Measurements from ENCODE around the gene USP24. TPM values are rescaled to one million over a fixed set of nuclear protein-coding genes. Genes with fewer than 3 reads are reported as not detected.
"Not testable (repeated sequence)": the region's sequence is repeated elsewhere in the genome, so short reads cannot be mapped to it uniquely, and the experiment has no call there.

The USP24 gene
- total RNA-seq, 1 donor from 2014 or later: 35.8 TPM

DNA sequence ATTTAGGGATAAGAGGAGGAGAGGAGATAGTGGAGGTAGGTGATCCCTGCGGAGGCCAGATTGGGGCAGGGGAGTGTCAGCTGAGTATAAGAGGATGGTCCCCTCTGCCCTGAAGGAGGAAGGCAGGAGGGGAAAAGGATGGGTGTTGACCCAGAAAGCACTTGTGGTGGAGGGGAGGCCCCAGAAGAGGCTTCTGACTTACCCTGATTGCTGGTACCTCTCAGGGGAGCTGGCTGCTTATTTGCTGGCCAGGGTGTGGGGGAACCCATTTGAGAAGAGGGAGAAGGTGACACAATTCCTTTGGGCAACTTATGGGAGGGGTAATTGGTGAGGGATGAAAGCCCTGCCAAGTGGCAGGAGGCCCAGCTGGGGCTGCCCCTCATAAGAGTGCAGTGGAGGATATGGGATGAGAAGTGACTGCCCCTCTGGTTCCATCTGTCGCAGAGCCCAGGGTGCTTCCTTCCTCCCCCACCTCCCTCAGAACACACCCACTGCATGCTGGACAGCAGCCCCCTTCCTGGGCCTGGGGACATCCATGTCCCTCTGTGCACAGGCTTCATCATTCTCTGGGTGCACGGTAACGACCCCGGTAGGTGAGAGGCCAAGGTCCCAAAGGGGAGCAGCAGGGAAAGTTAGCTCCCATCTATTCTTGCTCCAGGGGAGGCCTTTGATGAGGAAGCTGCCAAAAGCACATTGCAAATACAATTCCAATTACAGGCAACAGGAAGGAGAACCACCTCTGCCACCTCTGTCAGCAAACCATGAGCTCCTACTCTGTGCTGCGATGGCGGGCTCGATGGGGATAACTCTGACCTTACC, 177.2 kb downstream of the USP24 start:
- TF ChIP-seq, protein P1, sequence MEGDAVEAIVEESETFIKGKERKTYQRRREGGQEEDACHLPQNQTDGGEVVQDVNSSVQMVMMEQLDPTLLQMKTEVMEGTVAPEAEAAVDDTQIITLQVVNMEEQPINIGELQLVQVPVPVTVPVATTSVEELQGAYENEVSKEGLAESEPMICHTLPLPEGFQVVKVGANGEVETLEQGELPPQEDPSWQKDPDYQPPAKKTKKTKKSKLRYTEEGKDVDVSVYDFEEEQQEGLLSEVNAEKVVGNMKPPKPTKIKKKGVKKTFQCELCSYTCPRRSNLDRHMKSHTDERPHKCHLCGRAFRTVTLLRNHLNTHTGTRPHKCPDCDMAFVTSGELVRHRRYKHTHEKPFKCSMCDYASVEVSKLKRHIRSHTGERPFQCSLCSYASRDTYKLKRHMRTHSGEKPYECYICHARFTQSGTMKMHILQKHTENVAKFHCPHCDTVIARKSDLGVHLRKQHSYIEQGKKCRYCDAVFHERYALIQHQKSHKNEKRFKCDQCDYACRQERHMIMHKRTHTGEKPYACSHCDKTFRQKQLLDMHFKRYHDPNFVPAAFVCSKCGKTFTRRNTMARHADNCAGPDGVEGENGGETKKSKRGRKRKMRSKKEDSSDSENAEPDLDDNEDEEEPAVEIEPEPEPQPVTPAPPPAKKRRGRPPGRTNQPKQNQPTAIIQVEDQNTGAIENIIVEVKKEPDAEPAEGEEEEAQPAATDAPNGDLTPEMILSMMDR (IDR thresholded peaks at IDR 0.05): no peak
- no peak for TF ChIP-seq POLR2A (IDR thresholded peaks at IDR 0.05)
- no peak for TF ChIP-seq POLR2AphosphoS5 (IDR thresholded peaks at IDR 0.05; ENCODE audit: insufficient read depth in 1 of 2, low read depth in 1 of 2)
- Histone ChIP-seq H3K4me1 (peaks cover 20% of the 10 kb centered on the region), H3K27ac (no peak overlapping the region), H3K27me3 (no peaks in the 10 kb centered on the region), H3K36me3 (no peaks in the 10 kb centered on the region), H3K9me3 (no peaks in the 10 kb centered on the region), H3K4me3 (no peak overlapping the region)
- intact Hi-C loops (cut with DNase I): no loop called here
- no peak for DNase-seq (ENCODE audit: extremely low spot score in 2 of 2)

DNA sequence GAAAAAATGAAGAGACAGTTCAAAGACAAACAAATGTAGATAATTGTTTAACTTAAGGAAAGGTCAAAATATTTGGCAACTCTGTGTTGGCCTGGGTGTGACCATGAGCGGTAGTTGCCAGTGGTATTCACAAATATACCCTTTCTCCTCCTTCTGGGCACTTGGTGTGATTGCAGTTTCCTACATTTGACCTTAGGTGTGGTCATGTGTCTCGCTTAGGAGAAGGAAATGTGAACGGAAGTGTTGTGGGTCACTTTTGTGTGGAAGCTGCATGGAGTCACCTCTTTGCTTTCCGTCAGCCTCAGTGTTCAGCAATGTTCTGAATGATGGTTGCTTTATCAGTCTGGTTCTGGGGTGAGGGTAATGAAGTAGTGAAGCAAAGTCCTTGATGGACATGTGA, 179.3 kb downstream of the USP24 start:
- no peak overlapping the region for H3K27ac ChIP-seq
- H3K36me3 ChIP-seq: no peaks in the 10 kb centered on the region
- no peaks in the 10 kb centered on the region for H3K27me3 ChIP-seq
- intact Hi-C loops (cut with DNase I): no loop called here
- H3K9me3 ChIP-seq: no peaks in the 10 kb centered on the region
- no peak overlapping the region for H3K4me3 ChIP-seq
- DNase-seq (ENCODE audit: extremely low spot score in 2 of 2): no peak
- TF ChIP-seq, protein P1 (IDR thresholded peaks at IDR 0.05): no peak
- TF ChIP-seq POLR2AphosphoS5 (IDR thresholded peaks at IDR 0.05; ENCODE audit: insufficient read depth in 1 of 2, low read depth in 1 of 2) (no peak), POLR2A (IDR thresholded peaks at IDR 0.05) (no peak)
- H3K4me1 ChIP-seq: peaks cover 18% of the 10 kb centered on the region

DNA sequence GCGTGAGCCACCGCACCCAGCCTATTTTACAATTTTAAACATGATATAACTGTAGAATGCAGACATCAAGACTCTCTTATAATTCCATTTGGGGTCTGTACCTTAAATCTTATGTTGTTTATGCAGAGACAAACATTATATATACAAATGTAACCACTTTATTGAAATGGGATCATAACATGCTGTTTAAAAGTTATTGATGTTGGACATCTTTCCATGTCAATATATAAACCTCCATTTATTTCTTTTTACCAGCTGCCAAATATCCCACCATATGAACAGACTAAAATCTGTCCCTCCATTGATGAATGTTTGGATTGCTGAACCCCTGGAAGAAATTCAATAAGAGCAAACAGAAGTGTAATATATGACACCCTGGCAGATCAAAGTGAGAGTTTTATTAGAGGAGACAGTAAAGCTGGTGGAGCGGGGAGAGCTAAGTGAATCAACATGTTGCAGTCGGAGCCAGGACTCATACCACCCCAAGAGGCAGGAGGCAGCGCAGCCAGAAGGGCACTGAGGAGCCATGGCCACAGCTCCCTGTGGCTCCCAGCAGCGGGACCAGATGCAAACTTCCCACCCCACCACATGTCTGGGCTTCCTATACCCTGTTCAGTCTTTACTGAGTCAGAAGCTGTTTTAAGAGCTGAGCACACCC, 180.6 kb downstream of the USP24 start:
- intact Hi-C loops (cut with DNase I): no loop called here
- no peaks in the 10 kb centered on the region for H3K27me3 ChIP-seq

DNA sequence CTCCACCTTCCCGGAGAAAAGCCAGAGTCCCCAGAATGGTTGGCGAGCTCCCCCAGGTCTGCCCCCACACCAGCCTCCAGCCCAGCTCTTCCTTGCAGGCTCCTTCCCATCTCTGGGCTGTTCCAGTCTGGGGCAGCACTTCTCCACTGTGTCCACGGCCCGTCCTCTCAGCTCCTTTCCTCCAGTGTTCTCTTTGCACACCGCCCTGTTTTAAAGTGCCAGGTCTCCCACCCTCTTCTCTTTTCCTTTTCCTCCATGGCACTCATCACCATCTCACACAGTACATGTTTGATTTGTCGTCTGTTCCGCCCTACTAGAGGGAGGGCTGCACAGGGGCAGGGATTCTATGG, 181.9 kb downstream of the USP24 start:
- no peak overlapping the region for H3K4me3 ChIP-seq
- H3K9me3 ChIP-seq: no peaks in the 10 kb centered on the region
- TF ChIP-seq POLR2A (IDR thresholded peaks at IDR 0.05) (no peak), POLR2AphosphoS5 (IDR thresholded peaks at IDR 0.05; ENCODE audit: insufficient read depth in 1 of 2, low read depth in 1 of 2) (no peak)
- TF ChIP-seq, protein P1 (IDR thresholded peaks at IDR 0.05): no peak
- H3K27ac ChIP-seq: no peak overlapping the region
- intact Hi-C loops (cut with DNase I): no loop called here
- no peaks in the 10 kb centered on the region for H3K36me3 ChIP-seq
- no peaks in the 10 kb centered on the region for H3K4me1 ChIP-seq
- no peak for DNase-seq (ENCODE audit: extremely low spot score in 2 of 2)
- H3K27me3 ChIP-seq: no peaks in the 10 kb centered on the region

More for the DNA sequence above, 180.6 kb downstream of the USP24 start:
- TF ChIP-seq POLR2A (IDR thresholded peaks at IDR 0.05): no peak
- no peak for TF ChIP-seq POLR2AphosphoS5 (IDR thresholded peaks at IDR 0.05; ENCODE audit: insufficient read depth in 1 of 2, low read depth in 1 of 2)
- TF ChIP-seq, protein P1 (IDR thresholded peaks at IDR 0.05): no peak
- Histone ChIP-seq H3K36me3 (no peaks in the 10 kb centered on the region), H3K9me3 (no peaks in the 10 kb centered on the region), H3K4me3 (no peak overlapping the region), H3K27ac (no peak overlapping the region), H3K4me1 (peaks cover 7% of the 10 kb centered on the region)
- no peak for DNase-seq (ENCODE audit: extremely low spot score in 2 of 2)

DNA sequence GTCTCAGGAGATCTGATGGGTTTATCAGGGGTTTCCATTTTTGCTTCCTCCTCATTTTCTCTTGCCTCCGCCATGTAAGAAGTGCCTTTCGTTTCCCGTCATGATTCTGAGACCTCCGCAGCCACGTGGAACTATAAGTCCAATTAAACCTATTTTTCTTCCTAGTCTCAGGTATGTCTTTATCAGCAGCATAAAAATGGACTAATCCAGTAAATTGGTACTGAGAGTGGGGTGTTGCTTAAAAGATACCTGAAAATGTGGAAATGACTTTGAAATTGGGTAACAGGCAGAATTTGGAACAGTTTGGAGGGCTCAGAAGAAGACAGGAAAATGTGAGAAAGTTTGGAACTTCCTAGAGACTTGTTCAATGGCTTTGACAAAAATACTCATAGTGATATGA, 184.1 kb downstream of the USP24 start:
- H3K9me3 ChIP-seq; H3K27me3 ChIP-seq; intact Hi-C loops (cut with DNase I): not testable (repeated sequence)

DNA sequence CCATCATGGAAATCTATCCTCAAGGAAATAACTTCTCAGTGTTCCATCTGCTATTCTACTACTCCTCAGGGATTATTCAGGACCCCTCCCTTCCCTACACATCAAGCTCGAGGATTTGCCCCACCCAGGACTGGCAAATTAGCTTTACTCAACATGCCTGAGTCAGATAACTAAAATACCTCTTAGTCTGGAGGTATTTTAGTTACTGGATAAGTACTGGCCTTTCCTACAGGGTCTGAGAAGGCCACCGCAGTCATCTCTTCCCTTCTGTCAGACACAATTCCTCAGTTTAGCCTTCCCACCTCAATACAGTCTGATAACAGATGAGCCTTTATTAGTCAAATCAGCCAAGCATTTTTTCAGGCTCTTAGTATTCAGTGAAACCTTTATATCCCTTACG, 188.5 kb downstream of the USP24 start:
- H3K4me3 ChIP-seq; intact Hi-C loops (cut with DNase I); H3K36me3 ChIP-seq; H3K27ac ChIP-seq; DNase-seq (ENCODE audit: extremely low spot score in 2 of 2); H3K9me3 ChIP-seq; H3K27me3 ChIP-seq; H3K4me1 ChIP-seq: not testable (repeated sequence)

More for the DNA sequence above, 184.1 kb downstream of the USP24 start:
- not testable (repeated sequence) for H3K4me1 ChIP-seq; DNase-seq (ENCODE audit: extremely low spot score in 2 of 2); H3K36me3 ChIP-seq; H3K27ac ChIP-seq; H3K4me3 ChIP-seq

DNA sequence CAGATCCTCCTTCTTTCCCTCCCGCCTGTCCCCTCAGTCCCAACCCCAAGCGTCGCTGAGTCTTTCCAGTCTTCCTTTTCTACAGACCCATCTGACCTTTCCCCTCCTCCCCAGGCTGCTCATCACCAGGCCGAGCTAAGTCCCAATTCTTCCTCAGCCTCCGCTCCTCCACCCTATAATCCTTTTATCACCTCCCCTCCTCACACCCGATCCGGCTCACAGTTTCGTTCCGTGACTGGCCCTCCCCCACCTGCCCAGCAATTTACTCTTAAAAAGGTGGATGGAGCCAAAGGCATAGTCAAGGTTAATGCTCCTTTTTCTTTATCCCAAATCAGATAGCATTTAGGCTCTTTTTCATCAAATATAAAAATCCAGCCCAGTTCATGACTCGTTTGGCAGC, 191.0 kb downstream of the USP24 start:
- H3K4me1 ChIP-seq; intact Hi-C loops (cut with DNase I); H3K9me3 ChIP-seq; DNase-seq (ENCODE audit: extremely low spot score in 2 of 2); H3K27ac ChIP-seq; H3K36me3 ChIP-seq; H3K27me3 ChIP-seq; H3K4me3 ChIP-seq: not testable (repeated sequence)
